ENCODE measurements around the gene SORBS2.

GRCh38 chr4:185716141-185716551 is 95.8 kb downstream of the SORBS2 start:
- TF ChIP-seq EZH2phosphoT487 (IDR thresholded peaks at IDR 0.05; ENCODE audit: low read depth) (no peak), CTCF (IDR thresholded peaks at IDR 0.05; ENCODE audit: low read depth, low read length) (no peak)
